Body of pancreas (tissue), 4 donors: ENCODE measurements around the gene SLC10A7.

ENCODE experiments used
- CTCF ChIP-seq, 7 experiments: fragments of 450-650 bp in 4 of 7; fragments of 200-600 bp in 3 of 7; sonication (generic) in 3 of 7; IDR thresholded peaks; one replicate each; pipeline ENCODE4 v1.5.1; 2016 to 2019; ENCODE audit warnings: antibody characterized with exemption in 7 of 7
- POLR2A ChIP-seq, 3 donors: fragments of 450-650 bp; IDR thresholded peaks; one replicate each; pipeline ENCODE4 v1.6.1; 2016; ENCODE audit warnings: antibody characterized with exemption in 3 of 3, mild to moderate bottlenecking in 2 of 3

- no peak for TF ChIP-seq CTCF (IDR thresholded peaks at IDR 0.05)
- TF ChIP-seq POLR2A (IDR thresholded peaks at IDR 0.05): no peak
Observed at GRCh38 chr4:146435962-146436361, 85.8 kb downstream of the SLC10A7 start.
